Epithelial cell of proximal tubule (primary cell): ENCODE results near the gene KRT74. TPM values are rescaled to one million over a fixed set of nuclear protein-coding genes. Genes with fewer than 3 reads are reported as not detected.

Source experiments
- DNase-seq: peaks from one replicate; pipeline ENCODE4 v3.0.0-alpha.2; 2011; ENCODE audit warnings: low read depth
- H3K4me3 ChIP-seq: 2 replicates; pipeline ENCODE4 v1.5.1; 2011; ENCODE audit warnings: low read depth, mild to moderate bottlenecking, low read length
- total RNA-seq: library from RNA; depleted of rRNA; stranded (reverse); fragments of >200 nt; gene quantifications from 2 replicates; pipeline ENCODE4 v1.2.3, GENCODE V29; 2015
- TF ChIP-seq, protein P1 (sequence below): conservative IDR thresholded peaks from 2 replicates; pipeline ENCODE4 v1.5.1; 2012; ENCODE audit warnings: low read depth, mild to moderate bottlenecking, low read length

Gene KRT74
- total RNA-seq, 1 donor from 2014 or later, result not detected

DNA sequence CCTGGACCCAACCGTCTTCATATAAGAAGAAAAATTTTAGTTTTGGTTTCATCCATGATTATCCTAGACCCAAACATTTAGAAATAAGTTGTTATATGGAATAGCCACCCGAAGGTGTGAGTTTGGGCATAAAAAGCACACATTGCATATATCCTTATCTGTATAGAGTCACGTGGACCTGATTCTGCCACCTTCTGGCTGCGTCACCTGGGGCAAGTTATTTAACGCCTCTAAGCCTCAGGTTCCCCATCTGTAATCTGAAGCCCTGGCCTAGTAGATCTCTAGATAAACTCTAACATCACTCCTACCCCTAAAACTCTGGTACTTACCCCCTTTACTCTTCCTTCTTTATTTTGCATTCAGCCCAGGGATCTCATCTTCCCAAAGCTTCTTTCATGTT lies 39.2 kb downstream of the KRT74 start:
- no peak overlapping the region for H3K4me3 ChIP-seq
- DNase-seq, result no peak
- TF ChIP-seq, protein P1, sequence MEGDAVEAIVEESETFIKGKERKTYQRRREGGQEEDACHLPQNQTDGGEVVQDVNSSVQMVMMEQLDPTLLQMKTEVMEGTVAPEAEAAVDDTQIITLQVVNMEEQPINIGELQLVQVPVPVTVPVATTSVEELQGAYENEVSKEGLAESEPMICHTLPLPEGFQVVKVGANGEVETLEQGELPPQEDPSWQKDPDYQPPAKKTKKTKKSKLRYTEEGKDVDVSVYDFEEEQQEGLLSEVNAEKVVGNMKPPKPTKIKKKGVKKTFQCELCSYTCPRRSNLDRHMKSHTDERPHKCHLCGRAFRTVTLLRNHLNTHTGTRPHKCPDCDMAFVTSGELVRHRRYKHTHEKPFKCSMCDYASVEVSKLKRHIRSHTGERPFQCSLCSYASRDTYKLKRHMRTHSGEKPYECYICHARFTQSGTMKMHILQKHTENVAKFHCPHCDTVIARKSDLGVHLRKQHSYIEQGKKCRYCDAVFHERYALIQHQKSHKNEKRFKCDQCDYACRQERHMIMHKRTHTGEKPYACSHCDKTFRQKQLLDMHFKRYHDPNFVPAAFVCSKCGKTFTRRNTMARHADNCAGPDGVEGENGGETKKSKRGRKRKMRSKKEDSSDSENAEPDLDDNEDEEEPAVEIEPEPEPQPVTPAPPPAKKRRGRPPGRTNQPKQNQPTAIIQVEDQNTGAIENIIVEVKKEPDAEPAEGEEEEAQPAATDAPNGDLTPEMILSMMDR, result peak; percentile 33

DNA sequence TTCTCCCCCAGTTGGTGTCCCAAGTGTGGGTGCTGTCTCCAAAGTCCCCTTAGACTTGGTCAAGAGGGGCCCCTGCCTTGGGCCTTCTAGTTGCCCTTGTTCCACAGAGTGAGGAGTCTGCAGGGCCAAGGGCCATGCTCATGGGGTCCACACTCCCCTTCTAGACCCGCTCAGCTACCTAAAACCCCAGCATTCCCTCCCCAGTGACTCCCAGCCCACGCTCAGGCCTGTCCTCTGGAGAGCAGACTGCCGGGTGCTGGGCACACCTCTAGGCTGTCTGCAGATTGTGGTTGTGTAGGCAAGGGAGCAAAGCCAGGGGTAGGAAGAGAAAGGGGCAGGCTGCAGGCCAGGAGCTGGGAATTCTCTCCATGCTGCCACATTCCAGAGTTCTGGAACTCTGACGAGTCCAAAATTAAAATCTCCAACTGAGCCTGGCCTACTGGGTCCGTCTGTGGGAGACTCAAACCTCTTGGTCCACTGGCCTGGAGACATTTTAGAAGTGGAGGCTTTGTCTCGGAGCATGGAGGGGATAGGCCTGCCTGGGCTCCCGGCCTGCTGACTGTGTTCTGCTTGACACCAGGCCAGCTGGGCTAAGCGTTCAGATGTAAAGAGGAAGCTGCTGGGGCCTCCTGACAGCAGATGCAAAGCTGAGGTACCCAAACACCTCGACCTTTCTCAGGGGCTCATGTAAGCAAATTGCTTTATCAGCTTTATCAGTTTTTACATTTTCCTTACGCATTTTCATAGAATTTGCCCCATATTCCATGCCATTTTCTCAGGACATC lies 39.8 kb downstream of the KRT74 start:
- no peak overlapping the region for H3K4me3 ChIP-seq
- TF ChIP-seq, protein P1, result no peak
- no peak for DNase-seq

DNA sequence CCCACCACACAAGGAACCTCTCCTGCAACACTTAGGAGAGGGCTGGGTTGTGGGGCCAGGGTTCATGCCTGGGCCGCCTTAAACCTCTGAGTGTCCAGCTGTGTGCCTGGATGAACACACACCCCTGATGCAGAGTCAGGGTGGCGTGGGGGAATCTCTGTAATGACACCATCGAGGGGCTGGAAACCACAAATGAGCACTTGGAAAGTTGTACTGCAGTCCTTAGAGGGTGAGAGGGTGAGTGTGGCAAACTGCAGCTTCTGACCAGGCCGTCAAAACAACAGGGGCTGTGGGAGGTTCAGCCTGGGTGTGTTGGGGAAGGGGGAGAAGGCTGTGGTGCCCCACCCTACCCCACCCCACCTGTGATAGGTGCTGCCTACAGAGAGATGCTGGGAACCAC lies 41.0 kb downstream of the KRT74 start:
- H3K4me3 ChIP-seq, result no peak overlapping the region
- TF ChIP-seq, protein P1, result no peak
- no peak for DNase-seq

DNA sequence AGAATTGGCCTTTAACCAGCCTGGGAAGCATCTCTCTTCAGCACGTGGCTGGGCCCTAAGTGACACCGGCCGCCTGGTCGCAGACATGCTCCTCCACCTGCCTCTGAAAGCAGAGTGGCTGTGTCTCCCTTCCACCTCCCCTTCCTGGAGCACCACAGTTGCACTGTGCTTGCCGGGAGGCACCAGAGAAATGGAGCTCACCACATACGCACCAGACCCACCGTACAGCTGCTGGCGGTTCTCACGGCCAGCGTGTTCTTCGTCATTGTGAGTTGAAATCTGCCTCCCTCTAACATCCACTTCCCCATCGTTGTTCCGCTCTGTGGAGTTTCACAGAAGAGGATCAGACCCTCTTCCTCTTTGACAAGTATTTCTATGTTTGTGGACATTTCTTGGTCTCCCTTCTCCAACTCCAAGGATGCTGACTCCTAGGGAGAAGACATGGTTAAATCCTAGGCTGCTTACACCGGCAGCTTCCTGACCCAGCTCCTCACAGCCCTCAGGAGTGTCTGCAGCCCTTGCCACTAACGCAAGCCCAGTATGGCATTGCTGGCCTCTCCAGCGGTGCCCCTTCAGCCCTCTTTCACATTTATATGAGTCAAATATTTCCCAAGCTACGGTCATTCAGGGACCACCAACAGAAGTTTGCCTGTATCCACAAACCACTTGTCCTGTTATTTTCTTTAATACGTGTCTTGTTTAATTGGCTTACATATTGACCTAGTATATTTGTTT lies 41.9 kb downstream of the KRT74 start:
- TF ChIP-seq, protein P1, result no peak
- DNase-seq, result no peak
- no peak overlapping the region for H3K4me3 ChIP-seq

DNA sequence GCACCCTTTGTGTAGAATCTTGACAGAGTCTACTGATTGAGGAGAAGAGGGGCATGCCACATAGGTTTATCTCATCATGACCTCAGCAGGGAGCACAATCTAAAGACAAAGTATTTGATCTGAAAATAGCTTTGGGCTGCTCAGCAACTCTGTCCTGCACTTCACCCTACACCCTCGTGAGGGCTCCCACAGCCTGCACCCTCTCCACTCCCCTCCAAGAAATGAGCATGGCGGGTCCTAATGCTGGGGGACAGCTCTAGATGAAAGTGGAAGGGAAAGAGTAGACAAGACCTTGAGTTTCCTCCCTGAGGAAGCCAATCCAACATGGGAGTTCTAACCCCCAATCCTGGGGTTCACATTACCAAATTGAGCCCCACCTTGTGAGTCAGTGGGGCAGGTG lies 42.7 kb downstream of the KRT74 start:
- DNase-seq, result no peak
- TF ChIP-seq, protein P1, result no peak
- no peak overlapping the region for H3K4me3 ChIP-seq

DNA sequence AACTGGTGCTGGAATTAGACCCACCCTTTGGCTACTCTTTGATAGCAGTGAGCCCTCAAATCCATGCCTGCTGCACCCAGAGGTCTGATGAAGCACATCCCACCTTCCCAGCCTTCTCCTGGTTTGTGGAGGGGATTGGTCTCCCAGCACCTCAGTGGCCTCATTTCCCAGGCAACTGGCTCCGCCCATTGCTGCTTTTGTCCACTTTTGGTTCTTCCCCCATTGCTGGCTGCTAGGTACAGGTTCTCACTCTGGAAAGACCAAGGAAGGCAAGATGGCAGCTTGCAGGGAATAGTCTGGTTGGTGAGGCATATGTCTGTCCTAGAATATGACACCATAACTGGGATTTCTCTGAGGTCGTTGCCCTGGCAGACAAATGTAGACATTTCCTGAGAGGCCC lies 43.3 kb downstream of the KRT74 start:
- TF ChIP-seq, protein P1, result no peak
- no peak overlapping the region for H3K4me3 ChIP-seq
- DNase-seq, result no peak

DNA sequence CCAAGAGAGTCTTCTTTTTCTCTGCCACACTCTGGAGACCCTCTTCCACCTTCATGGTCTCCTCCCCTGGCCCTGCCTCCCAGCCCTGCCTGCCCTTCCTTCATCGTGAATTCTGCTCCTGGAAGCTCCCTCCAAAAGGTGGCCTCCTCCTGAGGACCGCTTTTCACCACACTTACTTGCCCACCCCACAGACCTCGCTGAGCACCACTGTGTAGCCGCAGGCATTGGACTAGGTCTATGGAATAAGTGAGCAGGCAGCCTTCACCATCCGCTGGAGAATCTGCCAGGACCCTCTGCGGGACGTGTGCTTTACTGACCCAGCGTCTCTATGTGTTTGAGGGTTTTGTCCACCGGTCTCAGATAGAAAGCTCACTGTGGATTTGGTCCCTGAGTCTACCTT lies 43.8 kb downstream of the KRT74 start:
- no peak overlapping the region for H3K4me3 ChIP-seq
- DNase-seq, result no peak
- TF ChIP-seq, protein P1, result no peak
